ENCODE results near the gene NRF1. TPM values are rescaled to one million over a fixed set of nuclear protein-coding genes. Genes with fewer than 3 reads are reported as not detected.

Gene NRF1
- total and polyA plus RNA-seq, 2 of the 8 experiments (the other 6 are each of a cell fraction or from before 2014, with no cell fraction given), result 18.2 to 21.4 TPM

- Histone ChIP-seq H3K9ac (replicated peaks in 1 of 4; ENCODE audit: extremely low read depth in 1 of 4, low read depth in 3 of 4, low read length in 3 of 4) (no peak overlapping the region), H3K23me2 (ENCODE audit: low read depth, low read length) (no peaks in the 10 kb centered on the region), H2BK15ac (ENCODE audit: low read length) (no peak overlapping the region), H3K27ac (ENCODE audit: low read depth, low read length) (no peak overlapping the region), H3K36me3 (ENCODE audit: control insufficient read depth in 2 of 4, insufficient read depth in 4 of 4, low read length in 3 of 4) (0 out of 8 replicates have a peak, but pooled peaks cover 0 to 3% (median 0%) of the 10 kb centered on the region in 4 experiments), H3K4me3 (ENCODE audit: extremely low read depth in 1 of 4, insufficient read depth in 2 of 4, low read depth in 3 of 4, low read length in 4 of 4) (no peak overlapping the region), H2BK12ac (ENCODE audit: low read depth, low read length) (no peak overlapping the region; the same call in 1 of the 2 replicates), H4K8ac (ENCODE audit: extremely low read depth, insufficient read depth, low read length) (no peak overlapping the region), H3K56ac (replicated peaks; ENCODE audit: insufficient read length, low read depth, low read length) (no peak overlapping the region), H4K5ac (ENCODE audit: insufficient read length, low read depth, low read length) (no peak overlapping the region), H3K79me1 (ENCODE audit: low read depth, low read length) (peaks cover 2% of the 10 kb centered on the region; the same call in 1 of the 2 replicates), H3K4ac (replicated peaks; ENCODE audit: insufficient read length, low read depth, low read length) (no peak overlapping the region), H3K4me1 (replicated peaks in 1 of 4; ENCODE audit: control insufficient read depth in 3 of 4, insufficient read depth in 4 of 4, low read length in 3 of 4) (peaks cover 0 to 7% (median 0%) of the 10 kb centered on the region in 4 experiments; a peak in 3 of 7 replicates), H3K27me3 (replicated peaks in 1 of 4; ENCODE audit: control insufficient read depth in 3 of 4, extremely low read depth in 1 of 4, insufficient read depth in 3 of 4, low read length in 3 of 4) (no peaks in the 10 kb centered on the region), H3K23ac (ENCODE audit: insufficient read length) (no peak overlapping the region), H3K79me2 (ENCODE audit: control insufficient read depth in 1 of 2, insufficient read depth in 2 of 2, low read length in 2 of 2) (no peaks in the 10 kb centered on the region), H3K18ac (ENCODE audit: extremely low read depth, low read length) (no peak overlapping the region), H3K9me3 (ENCODE audit: insufficient read depth in 2 of 2, low read depth in 1 of 2, low read length in 1 of 2) (no peaks in the 10 kb centered on the region; a peak in 1 of 4 replicates), H2AK5ac (ENCODE audit: low read depth, low read length) (no peak overlapping the region), H2BK120ac (replicated peaks; ENCODE audit: low read depth, low read length) (no peak overlapping the region), H4K20me1 (replicated peaks in 1 of 2; ENCODE audit: control insufficient read depth in 1 of 2, insufficient read depth in 2 of 2, low read length in 2 of 2) (no peaks in the 10 kb centered on the region), H3K4me2 (ENCODE audit: insufficient read depth in 1 of 2, low read depth in 2 of 2, low read length in 2 of 2) (no peak overlapping the region), H2BK5ac (ENCODE audit: low read depth, low read length) (no peak overlapping the region), H3K14ac (ENCODE audit: insufficient read length) (no peak overlapping the region), H4K91ac (replicated peaks; ENCODE audit: insufficient read length, low read length) (no peak overlapping the region), H2AFZ (ENCODE audit: low read length) (no peak overlapping the region), H2BK20ac (ENCODE audit: low read length) (no peak overlapping the region)
- 90% methylated on average over 5 of the region's 7 CpGs; no CpG with 5 or more reads in 1 of the 2 experiments for WGBS, 2 experiments (ENCODE audit: extremely low coverage in 1 of 2, insufficient coverage in 1 of 2, insufficient read length in 1 of 2, insufficient replicate concordance in 2 of 2, low coverage in 1 of 2, low lambda C conversion rate in 2 of 2, missing lambda C conversion rate in 1 of 2)
- CTCF ChIA-PET (ENCODE audit: partially characterized antibody), result interaction anchor here (1.4 to 1.8 kb wide), 3 partner anchors 9 to 61 kb away, joined by 3 to 7 read pairs (median 5); no protein-coding TSS in a partner anchor
- POLR2A ChIA-PET (ENCODE audit: partially characterized antibody), result interaction anchor here (0.6 to 2.0 kb wide), 5 partner anchors 12 to 215 kb away, joined by 3 to 10 read pairs (median 3); no protein-coding TSS in a partner anchor
- DNase-seq (ENCODE audit: low read depth in 1 of 2, low spot score in 2 of 2) (no peak), FAIRE-seq (no peak)
- no peak for TF ChIP-seq HDAC2 (IDR thresholded peaks at IDR 0.05; ENCODE audit: borderline replicate concordance in 1 of 2, low read depth in 2 of 2, low read length in 2 of 2)
- no peak for TF ChIP-seq GTF2F1 (IDR thresholded peaks at IDR 0.05; ENCODE audit: borderline replicate concordance, low read depth, low read length)
- TF ChIP-seq HDAC6 (IDR thresholded peaks at IDR 0.05; ENCODE audit: low read depth, low read length), result no peak
- no peak for TF ChIP-seq ASH2L (IDR thresholded peaks at IDR 0.05; ENCODE audit: low read length)
- TF ChIP-seq TAF7 (optimal IDR thresholded peaks at IDR 0.05; ENCODE audit: borderline replicate concordance, low read depth, low read length), result no peak
- TF ChIP-seq RXRA (IDR thresholded peaks at IDR 0.05; ENCODE audit: insufficient read depth, low read depth, low read length), result no peak
- TF ChIP-seq EP300 (IDR thresholded peaks at IDR 0.05; ENCODE audit: borderline replicate concordance in 1 of 2, low read depth in 2 of 2, low read length in 2 of 2), result no peak
- TF ChIP-seq TEAD4 (IDR thresholded peaks at IDR 0.05; ENCODE audit: low read depth, low read length), result no peak
- no peak for TF ChIP-seq RFX5 (IDR thresholded peaks at IDR 0.05; ENCODE audit: borderline replicate concordance, low read depth, low read length)
- TF ChIP-seq NRF1 (IDR thresholded peaks at IDR 0.05; ENCODE audit: low read depth, low read length), result no peak
- no peak for TF ChIP-seq EGR1 (IDR thresholded peaks at IDR 0.05; ENCODE audit: borderline replicate concordance, low read depth, low read length)
Observed at GRCh38 chr7:129764247-129765084, 152.9 kb downstream of the NRF1 start.
